NCI-H1694 (cell line): ENCODE measurements around the gene FLYWCH1.

Experiments
- DNase-seq: peaks from one replicate; lab custom pipeline; 2025; lab: John Stamatoyannopoulos, UW

The FLYWCH1 gene

DNA sequence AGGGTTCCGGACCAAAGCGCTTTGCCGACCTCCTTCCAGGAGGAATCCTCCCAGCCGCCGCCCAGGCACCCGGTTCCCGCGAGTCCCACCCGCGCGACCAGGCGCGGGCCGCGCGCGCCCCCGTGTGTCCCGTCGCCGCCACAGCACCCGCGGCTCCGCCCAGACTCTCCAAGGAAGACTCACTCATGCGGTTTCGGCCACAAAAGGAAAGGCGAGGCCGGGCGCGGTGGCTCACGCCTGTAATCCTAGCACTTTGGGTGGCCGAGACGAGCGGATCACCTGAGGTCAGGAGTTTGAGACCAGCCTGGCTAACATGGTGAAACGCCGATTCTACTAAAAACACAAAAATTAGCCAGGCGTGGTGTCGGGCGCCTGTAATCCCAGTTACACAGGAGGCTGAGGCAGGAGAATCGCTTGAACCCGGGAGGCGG lies 72.0 kb downstream of the FLYWCH1 start:
- DNase-seq: peak; percentile 32

DNA sequence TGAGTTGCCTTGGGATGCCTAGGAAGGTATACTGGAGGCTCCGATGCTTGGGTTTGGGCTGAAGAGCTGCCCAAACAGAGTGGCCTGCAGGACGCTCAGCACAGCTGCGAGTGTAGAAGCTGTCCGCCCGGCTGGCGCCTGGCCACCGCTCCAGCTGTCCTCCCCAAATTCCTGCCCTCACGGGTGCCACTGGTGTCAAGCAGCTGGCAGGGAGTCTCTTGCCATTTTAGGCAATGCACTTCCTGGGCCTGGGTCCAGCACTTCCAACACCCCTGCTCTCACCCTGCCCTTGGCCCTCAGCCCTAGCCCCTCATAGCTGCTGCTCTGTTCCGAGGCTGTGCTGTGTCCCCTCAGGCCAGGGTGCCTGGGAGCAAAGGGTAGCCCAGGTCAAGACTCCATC lies 73.7 kb downstream of the FLYWCH1 start:
- no peak for DNase-seq

DNA sequence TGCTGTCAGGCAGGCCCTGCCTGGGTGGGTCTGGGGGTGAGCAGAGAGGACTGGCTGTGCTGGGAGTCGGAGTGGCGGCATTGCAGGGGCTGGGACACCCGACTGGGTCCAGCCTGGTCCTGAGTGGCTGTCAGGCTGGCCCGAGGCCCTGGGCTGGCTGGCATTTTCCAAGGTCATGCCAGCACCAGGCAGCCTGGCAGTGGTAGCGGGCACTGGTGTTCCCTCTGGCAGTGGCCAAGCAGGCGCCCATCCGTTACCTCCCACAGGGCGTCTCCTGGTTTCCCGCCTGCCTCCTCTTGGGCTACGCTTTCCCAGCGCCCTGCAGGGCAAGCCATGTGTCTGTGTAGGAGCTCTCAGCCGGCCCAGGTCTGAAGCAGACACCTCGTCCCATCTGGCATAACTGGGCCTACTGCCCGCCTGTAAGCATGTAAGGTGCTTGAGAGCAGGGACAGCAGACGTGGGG lies 74.2 kb downstream of the FLYWCH1 start:
- DNase-seq: peak; percentile 52

DNA sequence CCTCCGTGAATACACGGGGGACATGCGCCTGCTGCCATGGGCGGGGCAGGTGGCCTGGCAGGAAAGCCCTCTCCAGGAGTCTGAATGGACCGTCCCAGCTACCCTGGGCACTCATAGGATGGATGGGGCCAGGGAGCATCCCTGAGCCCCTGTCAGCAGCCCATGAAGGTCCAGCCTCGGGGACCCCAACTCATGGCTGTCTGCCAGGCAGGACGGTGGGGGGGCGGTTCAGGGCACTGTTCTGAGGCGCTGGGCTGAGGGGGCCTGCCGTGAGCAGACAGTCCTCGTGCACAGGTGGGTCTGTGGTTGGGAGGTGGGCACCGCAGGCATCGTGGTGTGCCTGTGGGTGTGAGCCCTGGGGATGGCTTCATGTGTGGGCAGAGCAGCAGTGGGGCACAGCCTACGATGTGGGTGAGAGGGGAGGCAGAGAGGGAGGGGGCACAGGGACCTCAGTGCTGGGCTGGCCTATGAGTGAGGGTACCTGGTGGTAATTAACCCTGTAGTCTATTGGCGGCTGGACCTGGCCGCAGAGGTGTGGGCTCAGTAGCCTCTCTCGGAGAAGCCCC lies 75.0 kb downstream of the FLYWCH1 start:
- no peak for DNase-seq

DNA sequence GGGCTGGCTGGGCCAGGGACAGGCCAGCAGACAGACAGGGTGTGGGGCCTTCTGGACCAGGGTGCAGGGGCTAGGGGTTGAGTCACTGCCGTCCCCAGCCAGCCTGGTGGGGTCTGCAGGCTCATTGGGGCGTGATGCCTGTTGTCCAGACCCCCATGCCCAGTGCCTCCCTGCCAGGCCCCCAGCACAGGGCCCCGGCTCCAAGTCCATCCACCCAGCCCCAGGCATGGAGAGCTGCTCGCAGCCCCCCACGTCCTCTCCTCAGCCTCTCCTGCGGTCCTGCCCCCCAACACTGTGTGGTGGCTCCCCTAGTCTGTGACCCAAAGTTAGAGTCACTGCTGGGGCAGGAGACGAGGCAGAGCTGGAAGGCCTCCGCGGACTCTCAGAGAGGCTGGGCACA lies 75.6 kb downstream of the FLYWCH1 start:
- DNase-seq: no peak

DNA sequence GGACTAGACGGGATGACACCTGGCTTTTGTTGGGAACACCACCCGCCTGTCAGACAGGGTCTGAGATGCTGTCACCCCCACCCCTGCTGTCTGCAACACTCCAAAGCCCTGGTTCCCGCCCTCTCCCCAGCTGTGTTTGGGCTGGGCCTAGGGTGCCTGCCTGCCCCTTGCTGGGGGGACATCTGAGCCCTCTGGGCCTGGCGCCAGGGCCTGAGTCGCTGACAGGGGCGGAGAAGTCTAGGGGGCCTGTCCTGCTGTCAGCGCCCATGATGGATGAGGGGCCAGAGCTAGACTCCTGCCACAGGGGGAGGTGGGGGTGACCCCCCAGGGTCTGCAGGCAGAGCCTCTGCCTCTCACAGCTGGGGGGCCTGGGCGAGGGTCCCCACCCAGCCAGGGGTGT lies 76.1 kb downstream of the FLYWCH1 start:
- DNase-seq: peak; percentile 76

DNA sequence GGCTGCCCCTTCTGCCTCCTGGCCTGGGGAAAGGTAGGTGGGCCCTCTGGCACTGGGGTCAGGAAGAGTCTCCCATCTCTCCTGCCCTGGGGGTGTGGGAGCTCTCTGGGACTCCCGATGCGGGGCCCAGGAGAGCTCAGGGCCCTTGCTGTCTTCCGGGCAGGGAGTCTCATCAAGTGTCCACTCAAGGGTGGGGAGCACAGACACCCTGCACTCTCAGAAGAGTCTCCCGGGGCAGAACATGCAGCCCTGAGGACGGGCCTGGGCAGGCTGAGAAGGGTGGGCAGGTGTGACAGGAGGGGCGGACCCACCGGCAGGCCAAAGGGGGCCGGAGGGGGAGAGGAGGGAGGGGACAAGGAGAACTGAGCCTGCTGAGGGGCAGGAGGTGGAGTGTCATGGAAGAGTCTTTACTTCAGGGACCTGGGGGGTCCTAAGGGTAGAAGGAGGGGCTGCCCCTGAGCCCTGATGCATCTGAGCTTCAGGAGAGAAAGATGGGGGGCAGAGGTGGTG lies 76.9 kb downstream of the FLYWCH1 start:
- no peak for DNase-seq

DNA sequence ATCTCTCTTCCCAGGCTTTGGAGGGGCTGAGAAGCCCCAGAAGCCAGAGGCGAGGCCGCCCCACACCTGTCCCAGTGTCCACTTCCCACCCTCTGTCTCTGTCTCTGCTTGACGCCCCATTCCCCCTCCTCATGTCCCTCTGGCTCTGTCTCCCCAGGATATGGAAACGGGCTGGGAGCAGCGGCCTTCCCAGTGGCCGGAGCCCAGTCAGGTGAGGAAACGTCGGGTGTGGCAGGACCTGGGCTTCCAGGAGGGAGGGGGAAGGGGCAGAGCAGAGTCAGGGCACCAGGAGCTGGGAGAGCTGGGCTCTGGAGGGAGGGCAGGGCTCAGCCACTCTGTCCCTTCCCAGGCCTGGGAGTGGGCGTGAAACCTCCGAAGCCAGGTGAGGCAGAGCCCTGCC lies 79.2 kb downstream of the FLYWCH1 start:
- DNase-seq: no peak

DNA sequence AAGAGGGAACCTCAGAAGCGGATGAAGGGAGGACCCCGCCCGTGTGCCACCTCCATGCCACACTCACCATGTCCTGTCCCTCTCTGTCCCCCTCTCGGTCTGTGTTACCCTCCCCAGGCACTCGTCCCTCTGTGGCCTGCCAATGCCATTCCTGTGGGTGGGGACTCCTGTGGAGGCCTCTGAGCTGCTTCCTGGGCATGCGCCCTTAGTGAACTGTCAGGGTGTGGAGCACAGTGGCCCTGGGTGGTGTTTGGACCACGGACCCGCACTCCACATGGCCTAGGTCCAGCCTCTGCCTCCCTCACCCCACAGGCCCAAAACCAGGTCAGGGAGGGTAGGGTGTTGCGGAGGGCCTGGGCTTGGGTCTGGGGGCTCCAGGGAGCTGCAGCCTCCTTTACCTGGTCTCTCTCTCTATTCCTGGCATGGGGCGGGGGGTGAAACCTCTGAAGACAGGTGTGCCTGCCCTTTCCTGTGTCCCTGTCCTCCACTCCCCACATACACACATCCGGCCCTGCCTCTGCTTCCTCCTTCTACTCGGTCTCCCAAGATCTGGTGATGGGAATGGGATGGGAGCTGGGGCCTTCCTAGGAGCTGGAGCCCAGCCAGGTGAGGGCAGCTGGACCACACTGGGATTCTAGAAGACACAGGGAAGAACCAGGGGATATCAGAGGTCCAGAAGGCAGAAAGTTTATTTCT lies 80.0 kb downstream of the FLYWCH1 start:
- DNase-seq: no peak

DNA sequence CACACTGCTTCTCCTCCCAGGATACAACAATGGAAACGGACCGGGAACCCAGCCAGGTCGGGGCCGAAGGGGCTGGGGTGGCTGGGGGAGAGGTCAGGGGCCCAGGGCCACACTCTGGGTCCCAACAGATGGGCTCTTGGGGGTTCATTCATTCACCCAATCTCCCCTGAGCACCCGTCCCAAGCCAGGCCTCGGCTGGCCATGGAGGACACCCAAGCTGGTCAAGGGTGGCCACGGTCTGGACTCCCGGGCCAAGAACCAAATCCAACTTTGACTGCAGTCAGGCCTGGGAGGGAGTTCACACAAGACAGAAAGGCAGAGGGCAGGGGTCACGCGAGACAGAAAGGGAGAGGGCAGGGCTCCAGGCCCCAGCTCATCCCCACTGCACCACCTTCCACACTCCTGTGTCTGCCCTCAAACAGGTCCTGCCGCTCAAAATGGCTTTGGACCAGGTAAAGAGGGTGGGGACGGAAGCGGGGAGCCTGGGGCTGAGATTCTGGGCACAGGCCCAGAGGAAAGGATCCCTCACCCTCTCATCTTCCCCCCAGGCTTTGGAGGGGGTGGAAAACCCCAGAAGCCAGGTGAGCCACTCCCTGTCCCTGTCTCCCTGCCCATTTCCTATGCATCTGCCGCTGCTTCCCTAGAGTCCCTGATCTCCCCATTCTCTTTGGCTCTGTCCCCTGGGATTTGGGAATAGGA lies 80.8 kb downstream of the FLYWCH1 start:
- DNase-seq: no peak

DNA sequence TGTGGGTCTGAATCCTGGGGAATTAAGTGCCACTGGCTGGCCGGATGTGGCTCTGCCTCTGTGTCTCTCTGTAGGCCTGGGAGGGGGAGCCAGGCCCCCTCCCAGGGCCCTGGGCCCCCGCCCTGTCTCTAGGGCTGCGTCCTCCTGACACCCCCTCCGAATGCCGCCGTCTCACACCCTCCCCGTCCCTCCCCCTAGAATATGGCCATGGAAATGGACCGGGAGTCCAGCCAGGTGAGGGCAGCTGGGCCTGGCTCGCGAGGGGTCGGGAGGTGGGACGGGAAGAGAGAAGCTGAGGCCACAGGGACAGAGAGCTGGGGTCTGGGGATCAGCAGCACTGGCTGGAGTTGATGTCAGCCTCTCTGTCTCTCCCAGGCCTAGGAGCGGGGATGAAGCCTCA lies 84.6 kb downstream of the FLYWCH1 start:
- no peak for DNase-seq

DNA sequence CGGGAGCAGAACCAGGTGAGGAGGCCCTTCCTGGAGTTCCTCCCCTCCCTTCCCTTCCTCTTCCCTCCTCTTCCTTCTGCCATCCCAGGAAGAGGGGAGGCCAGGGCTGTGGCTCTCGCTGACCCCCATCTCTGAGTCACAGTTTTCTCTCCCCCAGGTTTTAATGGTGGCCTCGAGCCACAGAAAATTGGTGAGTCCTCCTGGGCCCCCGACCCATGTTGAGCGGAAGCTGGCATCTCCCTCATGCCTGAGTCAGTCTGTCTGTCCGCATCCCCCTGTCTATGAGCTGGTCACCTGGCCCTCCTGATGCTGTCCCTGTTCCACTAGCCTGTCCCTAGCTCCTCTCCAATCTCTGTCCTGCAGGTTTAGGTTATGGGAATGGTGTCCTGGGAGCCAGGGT lies 88.2 kb downstream of the FLYWCH1 start:
- DNase-seq: no peak

DNA sequence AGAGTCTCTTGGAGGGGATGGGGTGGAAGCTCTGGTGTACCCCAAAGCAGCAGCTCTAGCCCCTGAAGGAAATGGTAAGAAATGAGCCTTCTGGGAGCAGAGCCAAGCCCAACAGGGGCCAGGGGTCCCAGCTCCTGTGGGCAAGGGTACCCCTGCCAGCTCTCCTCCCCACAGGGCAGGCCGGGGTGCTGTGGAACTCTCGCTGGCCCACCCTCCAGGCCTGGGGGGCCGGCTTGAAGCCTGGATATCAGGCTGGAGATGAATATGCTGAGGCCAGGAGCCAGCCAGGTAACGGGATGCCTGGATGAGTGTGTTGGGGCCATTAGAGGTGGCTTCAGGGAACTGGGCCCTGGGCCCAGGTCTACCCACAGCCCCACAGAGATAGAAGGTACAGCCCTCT lies 88.8 kb downstream of the FLYWCH1 start:
- no peak for DNase-seq
